H9 (cell line): ENCODE measurements around the gene WDFY3. TPM values are rescaled to one million over a fixed set of nuclear protein-coding genes. Genes with fewer than 3 reads are reported as not detected.

Experiments used
- DNase-seq: peaks from one replicate; pipeline ENCODE4 v3.0.0-alpha.2; 2017
- H2AFZ ChIP-seq: one replicate; pipeline ENCODE4 v1.6.1; 2013; ENCODE audit warnings: mild to moderate bottlenecking, low read length, control low read depth, moderate library complexity
- H2AK5ac ChIP-seq: 2 replicates; pipeline ENCODE4 v1.6.1; 2013; ENCODE audit warnings: low read length, control low read depth, mixed read lengths; ENCODE audit not compliant: insufficient read length
- H2BK120ac ChIP-seq: one replicate; pipeline ENCODE4 v1.6.1; 2013; ENCODE audit warnings: low read depth, mild to moderate bottlenecking, low read length, control low read depth, inconsistent platforms; ENCODE audit not compliant: poor library complexity, severe bottlenecking
- H2BK12ac ChIP-seq: 2 replicates; pipeline ENCODE4 v1.6.1; 2013; ENCODE audit warnings: low read length, control low read depth, mixed read lengths, low read depth; ENCODE audit not compliant: insufficient read length
- H2BK15ac ChIP-seq: 2 replicates; pipeline ENCODE4 v1.6.1; 2013; ENCODE audit warnings: low read depth, low read length, control low read depth
- H2BK20ac ChIP-seq: one replicate; pipeline ENCODE4 v1.6.1; 2013; ENCODE audit warnings: low read depth, mild to moderate bottlenecking, low read length, control low read depth, inconsistent platforms; ENCODE audit not compliant: poor library complexity, severe bottlenecking
- H2BK5ac ChIP-seq: 2 replicates; pipeline ENCODE4 v1.6.1; 2013; ENCODE audit warnings: low read length, control low read depth, mixed read lengths; ENCODE audit not compliant: insufficient read length
- H3K14ac ChIP-seq: 2 replicates; pipeline ENCODE4 v1.6.1; 2013; ENCODE audit warnings: low read length, control low read depth; ENCODE audit not compliant: insufficient read depth
- H3K18ac ChIP-seq: 2 replicates; pipeline ENCODE4 v1.6.1; 2013; ENCODE audit warnings: low read depth, mild to moderate bottlenecking, mixed read lengths, low read length, control low read depth; ENCODE audit not compliant: insufficient read length
- H3K23ac ChIP-seq: 2 replicates; pipeline ENCODE4 v1.6.1; 2013; ENCODE audit warnings: low read length, control low read depth, mixed read lengths, low read depth; ENCODE audit not compliant: insufficient read length
- H3K23me2 ChIP-seq: 2 replicates; pipeline ENCODE4 v1.6.1; 2013; ENCODE audit warnings: low read depth, mild to moderate bottlenecking, mixed read lengths, low read length, control low read depth; ENCODE audit not compliant: insufficient read length, poor library complexity, severe bottlenecking
- H3K27ac ChIP-seq: 2 replicates; pipeline ENCODE4 v1.5.1; 2013; ENCODE audit warnings: low read length, control low read depth, mixed read lengths, low read depth; ENCODE audit not compliant: insufficient read length
- H3K27me3 ChIP-seq: 2 replicates; pipeline ENCODE4 v1.6.1; 2013; ENCODE audit warnings: low read length, control low read depth, inconsistent platforms; ENCODE audit not compliant: insufficient read depth
- H3K4ac ChIP-seq: 2 replicates; pipeline ENCODE4 v1.6.1; 2013; ENCODE audit warnings: low read depth, mild to moderate bottlenecking, control low read depth, inconsistent platforms, low read length, moderate library complexity
- H3K4me1 ChIP-seq: 2 replicates; pipeline ENCODE4 v1.6.1; 2013; ENCODE audit warnings: low read length, control low read depth, inconsistent platforms; ENCODE audit not compliant: insufficient read depth
- H3K4me2 ChIP-seq: 2 replicates; pipeline ENCODE4 v1.6.1; 2013; ENCODE audit warnings: low read length, control low read depth, mixed read lengths; ENCODE audit not compliant: insufficient read length, insufficient read depth
- H3K56ac ChIP-seq: 2 replicates; pipeline ENCODE4 v1.6.1; 2013; ENCODE audit warnings: low read depth, mild to moderate bottlenecking, mixed read lengths, low read length, control low read depth; ENCODE audit not compliant: insufficient read length
- H3K79me1 ChIP-seq: 2 replicates; pipeline ENCODE4 v1.6.1; 2013; ENCODE audit warnings: low read depth, mild to moderate bottlenecking, moderate library complexity, low read length, control low read depth, inconsistent platforms; ENCODE audit not compliant: insufficient read depth, poor library complexity, severe bottlenecking
- H3K79me2 ChIP-seq: 2 replicates; pipeline ENCODE4 v1.6.1; 2013; ENCODE audit warnings: low read length, control low read depth, inconsistent platforms; ENCODE audit not compliant: insufficient read depth
- H3K9ac ChIP-seq: 2 replicates; pipeline ENCODE4 v1.6.1; 2013; ENCODE audit warnings: low read length, control low read depth, mixed read lengths; ENCODE audit not compliant: insufficient read length; ENCODE audit errors: extremely low read depth
- H3K9me3 ChIP-seq: one replicate; pipeline ENCODE4 v1.6.1; 2013; ENCODE audit warnings: low read depth, low read length, inconsistent platforms; ENCODE audit not compliant: control insufficient read depth
- H3T11ph ChIP-seq: one replicate; pipeline ENCODE4 v1.6.1; 2013; ENCODE audit warnings: mild to moderate bottlenecking, low read length, control low read depth, inconsistent platforms
- H4K20me1 ChIP-seq: one replicate; pipeline ENCODE4 v1.6.1; 2013; ENCODE audit not compliant: control insufficient read depth, insufficient read length, insufficient read depth
- H4K5ac ChIP-seq: 2 replicates; pipeline ENCODE4 v1.6.1; 2013; ENCODE audit warnings: low read depth, mild to moderate bottlenecking, mixed read lengths, low read length, control low read depth; ENCODE audit not compliant: insufficient read length
- H4K8ac ChIP-seq: replicated peaks from 2 replicates; pipeline ENCODE4 v1.6.1; 2013; ENCODE audit warnings: low read length, control low read depth, mixed read lengths, low read depth; ENCODE audit not compliant: insufficient read length
- H4K91ac ChIP-seq: 2 replicates; pipeline ENCODE4 v1.6.1; 2013; ENCODE audit warnings: low read depth, mild to moderate bottlenecking, moderate library complexity, mixed read lengths, low read length, control low read depth; ENCODE audit not compliant: insufficient read length
- H3K27ac Mint-ChIP-seq, 3 experiments: 2 replicates in 2 of 3; 3 replicates in 1 of 3; pipeline ENCODE4 v1.8.0; 2020 to 2021; ENCODE audit warnings: mixed read lengths in 3 of 3, mild to moderate bottlenecking in 1 of 3, moderate library complexity in 1 of 3
- H3K27me3 Mint-ChIP-seq: 2 replicates; pipeline ENCODE4 v1.8.0; 2021; ENCODE audit warnings: low read depth, mild to moderate bottlenecking, moderate library complexity, mixed read lengths
- H3K36me3 Mint-ChIP-seq, 3 experiments: 2 replicates in 2 of 3; 3 replicates in 1 of 3; pipeline ENCODE4 v1.8.0; 2020 to 2021; ENCODE audit warnings: low read depth in 3 of 3, mixed read lengths in 3 of 3; ENCODE audit not compliant: insufficient read depth in 1 of 3
- H3K4me1 Mint-ChIP-seq, 2 experiments: 2 replicates each; pipeline ENCODE4 v1.8.0; 2020; ENCODE audit warnings: mixed read lengths in 2 of 2
- H3K4me3 Mint-ChIP-seq, 2 experiments: 2 replicates in 1 of 2; 3 replicates in 1 of 2; pipeline ENCODE4 v1.8.0; 2020 to 2021; ENCODE audit warnings: mild to moderate bottlenecking in 2 of 2, mixed read lengths in 2 of 2, moderate library complexity in 1 of 2
- H3K9me3 Mint-ChIP-seq, 2 experiments: 2 replicates in 1 of 2; 3 replicates in 1 of 2; pipeline ENCODE4 v1.8.0; 2020; ENCODE audit warnings: mild to moderate bottlenecking in 2 of 2, mixed read lengths in 2 of 2, moderate library complexity in 1 of 2
- CTCF ChIP-seq: fragments of 200-600 bp; sonication (generic); conservative IDR thresholded peaks from 3 replicates; pipeline ENCODE4 v1.8.0; 2021; ENCODE audit warnings: antibody characterized with exemption, mild to moderate bottlenecking
- WGBS: extraction: QIAGEN DNeasy Blood & Tissue Kit; methylation state at CpG from one replicate; pipeline ENCODE4 v1.1.7; 2013; ENCODE audit warnings: missing lambda C conversion rate, low lambda C conversion rate, mixed read lengths; ENCODE audit not compliant: insufficient read length; ENCODE audit errors: extremely low coverage; 5-methylcytosine and 5-hydroxymethylcytosine counted together
- total RNA-seq: library from RNA; stranded (reverse); gene quantifications from 2 replicates; pipeline ENCODE4 v1.2.1, GENCODE V29; 2021

The WDFY3 gene
- total RNA-seq, 1 experiment from 2014 or later: 54.6 TPM

- WGBS: no CpG with 5 or more reads among the region's 5 CpGs
- no peak overlapping the region for H3K18ac ChIP-seq
- no peak overlapping the region for H2BK12ac ChIP-seq
- no peak overlapping the region for H2AFZ ChIP-seq
- no peak overlapping the region for H3K23ac ChIP-seq
- no peak overlapping the region for H3K14ac ChIP-seq
- H3K79me1 ChIP-seq: no peaks in the 10 kb centered on the region
- DNase-seq: no peak
- H3K27me3 Mint-ChIP-seq: no peaks in the 10 kb centered on the region
- H2BK5ac ChIP-seq: no peak overlapping the region
- H4K8ac ChIP-seq: no peak overlapping the region
- H3K27ac Mint-ChIP-seq: no peak overlapping the region
- H2AK5ac ChIP-seq: no peak overlapping the region
- no peaks in the 10 kb centered on the region for H3K27me3 ChIP-seq
- no peak overlapping the region for H3T11ph ChIP-seq
- H3K9me3 ChIP-seq: no peaks in the 10 kb centered on the region
- no peaks in the 10 kb centered on the region for H3K9me3 Mint-ChIP-seq
- no peaks in the 10 kb centered on the region for H4K20me1 ChIP-seq
- H3K4me2 ChIP-seq: no peak overlapping the region
- no peak overlapping the region for H3K4ac ChIP-seq
- no peak overlapping the region for H2BK20ac ChIP-seq
- peaks cover 8 to 30% (median 30%) of the 10 kb centered on the region in 3 experiments; a peak in 5 of 7 replicates for H3K36me3 Mint-ChIP-seq
- no peak overlapping the region for H3K9ac ChIP-seq
- no peak overlapping the region for H2BK120ac ChIP-seq
- no peak overlapping the region for H4K5ac ChIP-seq
- no peak overlapping the region for H3K27ac ChIP-seq
- H3K79me2 ChIP-seq: no peaks in the 10 kb centered on the region
- H3K4me1 Mint-ChIP-seq: no peaks in the 10 kb centered on the region
- H3K4me1 ChIP-seq: no peaks in the 10 kb centered on the region
- H3K23me2 ChIP-seq: no peaks in the 10 kb centered on the region
- TF ChIP-seq CTCF: no peak
- no peak overlapping the region for H2BK15ac ChIP-seq
- no peak overlapping the region for H4K91ac ChIP-seq
- no peak overlapping the region for H3K4me3 Mint-ChIP-seq
- H3K56ac ChIP-seq: no peak overlapping the region
Measured at GRCh38 chr4:84790769-84791565, 175.5 kb downstream of the WDFY3 start.
